Measurements from ENCODE around the gene RPL6.
"Not testable (repeated sequence)": the region's sequence is repeated elsewhere in the genome, so short reads cannot be mapped to it uniquely, and the experiment has no call there.

RPL6 gene

DNA sequence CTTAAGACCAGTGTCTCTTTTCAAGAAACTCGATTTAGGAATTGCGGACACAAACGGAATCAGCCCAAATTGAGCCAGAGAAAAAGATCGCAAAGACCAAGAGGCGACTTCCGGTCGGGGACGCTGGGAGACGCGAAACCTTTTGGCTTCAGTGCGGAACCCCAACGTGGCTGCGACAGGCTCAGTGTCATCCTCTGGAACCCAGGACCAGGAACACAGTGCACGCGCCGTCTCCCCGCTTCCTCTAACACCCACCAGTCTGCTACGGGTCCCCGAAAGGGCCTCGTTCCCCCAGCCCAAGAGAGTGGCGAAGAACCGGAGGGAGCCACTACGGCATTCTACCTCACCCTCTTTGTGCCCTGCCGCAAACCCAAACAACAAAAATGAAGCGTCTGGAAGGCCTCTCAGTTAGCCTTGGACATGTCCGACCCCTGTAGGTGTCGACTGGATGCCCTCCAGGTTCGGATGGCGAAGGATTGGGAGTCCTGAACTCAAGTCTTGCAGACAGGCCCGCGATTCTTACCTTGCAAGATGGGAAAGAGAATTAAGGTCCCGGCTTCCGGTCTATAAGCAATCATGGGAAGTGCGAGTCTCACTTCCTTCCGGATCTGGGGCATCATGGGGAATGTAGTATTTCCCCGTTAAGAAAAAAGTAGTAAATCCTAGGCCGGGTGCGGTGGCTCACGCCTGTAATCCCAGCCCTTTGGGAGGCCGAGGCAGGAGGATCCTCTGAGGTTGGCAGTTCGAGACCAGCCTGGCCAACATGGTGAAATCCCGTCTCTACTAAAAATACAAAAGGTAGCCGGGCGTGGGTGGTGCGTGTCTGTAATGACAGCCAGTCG, at the start of gene RPL6:
Gene RPL6, minus strand, starts transcription at position 542 of the 842 bp plus-strand sequence. CDS start 949 bp downstream, outside the sequence.
- peak; percentile 91 to 98 (median 92) for DNase-seq

DNA sequence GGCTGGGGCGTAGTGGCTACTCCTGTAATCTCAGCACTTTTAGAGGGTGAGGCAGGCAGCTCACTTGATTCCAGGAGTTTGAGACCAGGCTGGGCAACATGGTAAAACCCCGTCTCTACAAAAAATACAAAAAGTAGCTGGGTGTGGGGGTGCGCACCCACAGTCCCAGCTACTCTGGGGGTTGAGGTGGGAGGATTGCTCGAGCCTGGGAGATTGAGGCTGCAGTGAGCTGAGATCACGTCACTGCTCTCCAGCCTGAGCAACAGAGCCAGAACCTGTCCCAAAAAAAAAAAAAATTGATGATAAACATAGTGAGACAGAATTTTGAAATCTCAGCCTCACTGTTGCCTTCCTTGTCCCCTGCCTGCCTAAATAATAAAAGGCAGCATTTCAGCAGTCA, 49.3 kb upstream of the RPL6 start:
- no peak for DNase-seq

DNA sequence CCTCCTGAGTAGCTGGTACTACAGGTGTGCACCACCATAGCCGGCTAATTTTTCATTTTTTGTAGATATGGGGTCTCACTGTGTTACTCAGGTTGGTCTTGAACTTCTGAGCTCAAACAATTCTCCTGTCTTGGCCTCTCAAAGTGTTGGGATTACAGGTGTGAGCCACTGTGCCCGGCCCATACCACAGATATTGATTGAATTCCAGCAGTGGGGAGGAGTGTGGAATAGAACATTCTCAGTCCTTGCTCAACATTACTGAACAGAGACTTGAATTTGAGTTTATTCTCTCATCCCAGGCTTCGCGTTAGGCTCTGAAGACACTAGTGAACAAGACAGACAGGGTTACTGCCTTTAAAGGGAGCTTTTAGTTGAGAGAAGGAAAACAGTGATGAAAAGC, 48.9 kb upstream of the RPL6 start:
- DNase-seq = no peak

DNA sequence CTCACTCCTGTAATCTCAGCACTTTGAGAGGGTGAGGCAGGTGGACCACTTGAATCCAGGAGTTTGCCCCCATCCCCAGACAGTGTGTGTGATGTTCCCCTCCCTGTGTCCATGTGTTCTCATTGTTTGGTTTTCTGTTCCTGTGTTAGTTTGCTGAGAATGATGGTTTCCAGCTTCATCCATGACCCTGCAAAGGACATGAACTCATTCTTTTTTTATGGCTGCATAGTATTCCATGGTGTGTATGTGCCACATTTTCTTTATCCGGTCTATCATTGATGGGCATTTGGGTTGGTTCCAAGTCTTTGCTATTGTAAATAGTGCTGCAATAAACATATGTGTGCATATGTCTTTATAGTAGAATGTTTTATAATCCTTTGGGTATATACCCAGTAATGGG, 47.7 kb upstream of the RPL6 start:
- DNase-seq = not testable (repeated sequence)

DNA sequence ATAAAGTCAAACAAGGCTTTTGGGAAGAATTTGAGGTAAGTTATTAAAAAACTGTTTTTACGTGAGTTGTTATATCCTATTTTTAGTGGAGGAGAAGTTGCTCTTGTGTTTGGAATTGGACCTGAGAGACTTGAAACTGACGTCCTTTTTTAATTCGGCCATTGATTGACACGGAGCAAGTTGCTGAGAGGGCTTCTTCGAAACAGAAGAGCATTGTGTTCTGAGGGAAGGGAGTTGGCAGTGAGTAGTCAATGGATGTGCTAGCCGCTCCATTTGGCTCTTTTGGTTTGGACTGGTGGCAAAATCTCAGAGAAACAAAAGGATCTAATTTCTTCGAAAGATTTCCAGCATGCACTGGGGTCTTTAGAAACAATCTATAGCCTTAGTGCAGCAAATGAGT, 46.6 kb upstream of the RPL6 start:
- DNase-seq = no peak

DNA sequence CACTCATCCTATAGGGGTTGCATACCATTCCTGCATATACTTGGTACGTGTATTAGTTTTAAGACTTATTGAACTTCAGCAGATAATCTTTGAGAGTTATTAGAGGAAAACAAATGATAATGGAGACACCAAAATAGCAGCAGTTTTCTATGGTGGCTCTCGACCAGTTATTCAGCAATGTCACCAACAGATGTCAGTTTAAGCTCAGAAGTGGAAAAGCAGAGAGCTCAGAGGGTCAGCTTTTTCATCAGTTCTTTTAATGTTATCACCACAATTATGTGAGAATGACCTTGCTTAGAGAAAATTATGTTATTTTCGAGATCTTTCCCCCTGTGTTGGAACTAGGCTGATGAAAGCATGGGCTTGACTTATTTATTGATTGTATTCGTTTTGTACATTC, 41.3 kb upstream of the RPL6 start:
- peak in 1 of 3 experiments; percentile 21 for DNase-seq

DNA sequence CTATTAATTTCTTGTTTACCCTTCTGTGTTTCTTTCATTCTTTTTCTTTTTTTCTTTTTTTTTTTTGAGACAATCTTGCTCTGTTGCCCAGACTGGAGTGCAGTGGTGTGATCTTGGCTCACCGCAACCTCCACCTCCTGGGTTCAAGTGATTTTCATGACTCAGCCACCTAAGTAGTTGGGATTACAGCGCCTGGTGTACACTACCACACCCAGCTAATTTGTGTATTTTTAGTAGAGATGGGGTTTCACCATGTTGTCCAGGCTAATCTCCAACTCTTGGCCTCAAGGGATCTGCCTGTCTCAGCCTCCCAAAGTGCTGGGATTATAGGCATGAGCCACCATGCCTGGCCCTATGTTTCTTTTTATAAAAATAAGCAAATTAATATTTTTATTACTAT, 38.8 kb upstream of the RPL6 start:
- DNase-seq = not testable (repeated sequence)

DNA sequence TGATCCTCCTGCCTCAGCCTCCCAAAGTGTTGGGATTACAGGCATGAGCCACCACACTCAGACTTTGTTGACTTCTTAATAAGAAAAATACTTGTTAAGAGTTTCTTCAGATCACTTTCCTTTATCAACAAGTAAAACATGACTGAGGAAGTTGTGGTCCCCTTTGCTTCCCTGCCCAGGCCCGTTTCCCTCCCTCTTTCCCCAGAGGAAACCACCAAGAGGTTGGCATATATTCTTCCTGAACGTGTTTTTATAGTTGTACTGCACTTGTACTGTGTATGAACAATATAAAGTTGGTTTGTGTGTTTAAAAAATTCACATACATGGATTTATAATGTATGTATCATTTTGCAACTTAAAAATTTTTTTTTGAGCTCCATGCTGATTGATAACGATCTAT, 37.7 kb upstream of the RPL6 start:
- no peak for DNase-seq

DNA sequence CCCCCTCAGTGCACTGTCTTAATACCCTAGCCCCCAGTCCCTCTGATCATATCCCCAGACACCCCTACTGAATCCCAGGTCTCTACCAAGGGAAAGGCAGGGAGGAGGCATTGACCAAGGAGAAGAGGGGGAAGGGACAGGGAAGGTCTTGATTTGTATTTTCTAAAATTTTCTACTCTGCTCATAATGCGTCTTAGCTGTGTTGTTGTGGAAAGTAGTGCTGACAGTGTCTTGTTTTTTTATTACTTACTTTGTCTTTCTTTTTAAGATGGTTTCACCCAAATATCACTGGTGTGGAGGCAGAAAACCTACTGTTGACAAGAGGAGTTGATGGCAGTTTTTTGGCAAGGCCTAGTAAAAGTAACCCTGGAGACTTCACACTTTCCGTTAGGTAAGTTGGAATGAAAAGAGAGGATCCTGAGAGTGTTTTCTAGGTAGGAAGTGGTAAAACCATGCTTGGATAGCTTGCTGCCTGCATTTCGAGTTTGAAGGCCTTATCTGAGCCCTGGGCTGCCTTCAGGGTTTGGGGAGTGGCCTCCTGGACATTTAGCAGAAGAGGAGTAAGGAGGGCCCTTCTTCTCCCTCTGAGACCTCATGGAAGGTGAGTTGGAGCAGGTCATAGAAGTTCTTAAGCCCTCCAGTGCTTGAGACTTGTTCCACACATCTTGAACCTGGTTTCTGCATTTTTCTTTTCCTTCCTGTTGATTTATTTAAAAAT, 36.8 kb upstream of the RPL6 start:
- DNase-seq = no peak

DNA sequence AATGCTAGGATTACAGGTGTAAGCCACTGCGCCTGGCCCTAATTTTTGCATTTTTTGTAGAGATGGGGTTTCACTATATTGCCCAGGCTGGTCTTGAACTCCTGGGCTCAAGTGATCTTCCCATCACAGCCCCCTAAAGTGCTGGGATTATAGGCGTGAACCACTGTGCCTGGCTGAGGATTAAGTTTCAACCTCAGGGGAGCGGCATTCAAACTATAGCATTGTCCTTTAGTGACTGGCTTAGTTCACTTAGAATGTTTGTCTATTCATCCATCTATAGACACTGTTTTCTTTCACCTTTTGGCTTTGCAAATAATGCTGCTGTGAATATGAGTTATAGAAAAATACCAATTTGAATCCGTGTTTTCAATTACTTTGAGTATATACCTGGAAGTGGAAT, 34.5 kb upstream of the RPL6 start:
- no peak for DNase-seq

DNA sequence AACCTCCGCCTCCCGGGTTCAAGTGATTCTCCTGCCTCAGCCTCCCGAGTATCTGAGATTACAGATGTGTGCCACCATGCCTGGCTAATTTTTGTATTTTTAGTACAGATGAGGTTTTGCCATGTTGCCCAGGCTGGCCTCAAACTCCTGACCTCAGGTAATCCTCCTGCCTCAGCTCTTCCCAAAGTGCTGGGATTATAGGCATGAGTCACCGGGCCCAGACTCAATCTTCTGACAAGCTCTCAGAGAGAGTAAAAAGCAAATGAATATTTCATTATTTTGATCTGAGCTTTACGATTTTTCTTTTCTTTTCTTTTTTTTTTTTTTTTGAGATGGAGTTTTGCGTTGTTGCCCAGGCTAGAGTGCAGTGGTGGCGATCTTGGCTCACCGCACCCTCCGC, 31.2 kb upstream of the RPL6 start:
- not testable (repeated sequence) for DNase-seq

DNA sequence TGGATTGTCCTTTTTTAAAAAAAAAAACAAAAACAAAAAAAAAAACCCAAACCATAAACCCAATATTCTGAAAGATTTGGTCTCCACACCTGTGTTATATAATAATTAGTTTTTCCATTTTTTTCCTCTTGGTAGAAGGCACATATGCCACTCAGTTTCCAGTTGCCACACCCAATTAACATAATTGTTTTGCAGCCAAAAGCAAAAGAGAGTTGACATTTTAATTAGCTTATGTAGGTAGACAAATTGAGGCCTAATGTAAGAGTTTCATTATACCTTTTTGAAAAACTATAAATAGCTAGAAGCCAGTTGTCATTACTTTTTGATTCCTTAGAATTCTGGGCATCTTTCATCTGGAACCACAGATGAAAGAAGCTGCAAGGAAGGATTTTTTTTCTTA, 30.4 kb upstream of the RPL6 start:
- DNase-seq = peak in 1 of 3 experiments; percentile 23

DNA sequence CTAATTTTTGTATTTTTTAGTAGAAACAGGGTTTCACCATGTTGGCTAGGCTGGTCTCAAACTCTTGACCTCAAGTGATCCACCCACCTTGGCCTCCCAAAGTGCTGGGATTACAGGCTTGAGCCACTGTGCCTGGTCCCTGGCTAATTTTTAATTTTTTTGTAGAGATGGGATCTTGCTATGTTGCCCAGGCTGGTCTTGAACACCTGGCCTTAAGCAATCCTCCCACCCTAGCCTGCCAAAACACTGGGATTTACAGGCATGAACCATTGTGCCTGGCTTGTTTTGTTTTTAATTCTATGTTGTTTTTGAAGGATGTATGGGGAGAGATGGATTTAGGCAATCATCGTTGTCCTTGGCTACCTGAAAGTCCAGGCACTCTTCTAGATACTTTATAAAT, 29.2 kb upstream of the RPL6 start:
- DNase-seq = not testable (repeated sequence)

DNA sequence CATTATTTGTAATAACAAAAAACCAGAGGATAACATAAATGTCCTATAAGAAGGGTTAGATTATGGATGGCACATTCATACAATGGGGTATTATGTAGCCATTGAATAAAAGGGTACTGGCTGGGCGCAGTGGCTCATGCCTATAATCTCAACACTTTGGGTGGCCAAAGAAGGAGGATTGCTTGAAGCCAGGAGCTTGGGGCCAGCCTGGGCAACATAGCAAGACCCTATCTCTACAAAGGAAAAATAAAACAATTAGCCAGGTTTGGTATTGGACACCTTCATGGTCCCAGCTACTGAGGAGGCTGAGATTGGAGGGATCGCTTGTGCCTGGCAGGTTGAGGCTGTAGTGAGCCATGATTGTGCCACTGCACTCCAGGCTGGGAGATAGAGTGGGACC, 24.1 kb upstream of the RPL6 start:
- DNase-seq = no peak

DNA sequence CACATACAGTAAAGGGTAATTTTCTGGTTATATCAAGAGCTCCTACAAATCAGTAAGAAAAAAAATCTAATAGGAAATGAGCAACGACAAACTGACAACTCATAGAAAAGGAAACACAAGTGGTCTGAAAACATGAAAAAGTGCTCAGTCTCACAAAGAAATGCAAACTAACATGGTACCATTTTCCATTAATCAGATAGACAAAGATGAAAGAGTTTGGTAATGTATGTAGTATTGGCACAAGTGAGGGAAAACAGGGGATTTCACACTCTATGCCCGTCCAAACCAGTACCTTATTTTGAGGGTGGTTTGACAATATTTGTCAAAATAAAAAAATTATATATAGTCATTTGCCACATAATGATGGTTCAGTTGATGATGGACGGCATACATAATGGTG, 22.6 kb upstream of the RPL6 start:
- DNase-seq = no peak

DNA sequence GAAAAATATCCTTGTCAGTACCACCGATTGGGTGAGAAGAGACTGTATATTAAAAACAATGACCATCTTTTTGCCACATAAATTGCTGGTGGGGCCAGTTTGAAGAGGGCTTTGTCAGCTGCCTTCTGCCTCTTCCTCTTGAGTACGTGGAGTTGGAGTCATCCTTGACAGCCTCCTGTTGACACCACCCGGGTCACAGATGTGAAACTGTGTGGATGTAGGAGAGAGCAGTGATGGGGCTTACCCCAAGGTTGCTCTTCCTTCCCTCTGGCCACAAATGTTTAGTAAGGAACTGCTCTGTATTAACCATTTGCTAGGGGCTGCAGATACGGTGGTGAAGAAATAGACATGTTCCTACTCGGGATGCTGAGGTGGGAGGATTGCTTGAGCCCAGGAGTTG, 21.5 kb upstream of the RPL6 start:
- no peak for DNase-seq

DNA sequence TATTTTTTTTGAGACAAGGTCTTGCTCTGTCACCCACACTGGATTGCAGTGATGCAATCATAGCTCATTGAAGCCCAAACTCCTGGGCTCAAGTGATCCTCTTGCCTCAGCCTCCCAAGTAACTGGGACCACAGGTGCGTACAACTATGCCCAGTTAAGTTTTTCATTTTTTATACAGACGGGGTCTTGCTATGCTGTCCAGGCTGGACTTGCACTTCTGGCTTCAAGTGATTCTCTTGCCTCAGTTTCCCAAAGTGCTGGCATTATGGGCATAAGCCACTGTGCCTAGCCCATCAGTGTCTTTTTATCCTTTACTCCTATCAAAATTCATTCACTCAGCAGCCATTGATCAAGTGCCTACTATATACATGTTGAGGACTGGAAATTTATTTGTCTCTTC, 18.4 kb upstream of the RPL6 start:
- no peak for DNase-seq

DNA sequence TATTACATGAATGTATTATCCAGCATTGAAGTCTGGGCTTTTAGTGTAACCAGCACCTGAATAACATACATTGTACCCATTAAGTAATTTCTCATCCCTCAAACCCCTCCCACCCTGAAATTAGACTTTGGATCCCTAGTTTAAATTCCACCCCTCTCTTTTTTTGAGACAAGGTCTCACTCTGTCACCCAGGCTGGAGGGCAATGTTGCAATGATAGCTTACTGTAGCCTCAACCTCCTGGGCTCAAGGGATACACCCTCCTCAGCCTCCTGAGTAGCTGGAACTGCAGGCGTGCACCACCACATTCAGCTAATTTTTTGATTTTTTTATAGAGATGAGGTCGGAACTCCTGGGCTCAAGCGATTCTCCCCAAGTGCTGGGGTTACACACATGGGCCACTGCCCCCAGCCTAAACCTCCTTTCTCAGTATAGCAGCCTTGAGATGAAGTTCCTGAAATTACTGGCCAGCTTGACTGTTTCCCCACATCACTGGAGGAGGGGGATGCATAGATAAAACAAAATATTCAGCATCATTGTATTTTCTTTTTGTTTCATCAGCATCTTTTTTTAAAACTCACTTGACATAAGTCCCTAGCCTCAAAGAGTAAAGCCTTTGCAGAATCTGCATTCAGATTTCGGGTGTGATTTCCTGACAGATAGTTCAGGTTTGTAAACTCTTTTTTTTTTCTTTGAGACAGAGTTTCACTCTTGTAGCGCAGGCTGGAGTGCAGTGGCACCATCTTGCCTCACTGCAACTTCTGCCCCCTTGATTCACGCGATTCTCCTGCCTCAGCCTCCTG, 16.4 kb upstream of the RPL6 start:
- no peak for DNase-seq

DNA sequence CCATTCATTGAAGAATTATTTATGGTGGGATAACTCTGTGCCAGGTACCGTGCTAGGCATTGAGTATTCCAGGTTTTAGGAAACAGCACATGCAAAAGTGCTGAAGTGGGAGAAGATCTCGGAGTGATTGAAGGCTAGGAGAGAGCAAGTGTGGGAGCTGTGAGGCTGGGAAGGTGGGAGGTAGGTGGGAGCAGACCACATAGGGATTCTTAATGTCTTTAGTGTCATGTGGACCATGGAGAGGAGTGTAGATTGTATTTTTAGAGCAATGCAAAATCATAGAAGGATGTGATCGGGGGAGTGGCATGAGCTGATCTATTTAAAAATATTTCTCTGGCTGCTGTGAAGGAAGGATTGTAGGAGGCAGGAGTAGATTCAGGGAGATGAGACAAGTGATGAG, 14.7 kb upstream of the RPL6 start:
- DNase-seq = no peak

DNA sequence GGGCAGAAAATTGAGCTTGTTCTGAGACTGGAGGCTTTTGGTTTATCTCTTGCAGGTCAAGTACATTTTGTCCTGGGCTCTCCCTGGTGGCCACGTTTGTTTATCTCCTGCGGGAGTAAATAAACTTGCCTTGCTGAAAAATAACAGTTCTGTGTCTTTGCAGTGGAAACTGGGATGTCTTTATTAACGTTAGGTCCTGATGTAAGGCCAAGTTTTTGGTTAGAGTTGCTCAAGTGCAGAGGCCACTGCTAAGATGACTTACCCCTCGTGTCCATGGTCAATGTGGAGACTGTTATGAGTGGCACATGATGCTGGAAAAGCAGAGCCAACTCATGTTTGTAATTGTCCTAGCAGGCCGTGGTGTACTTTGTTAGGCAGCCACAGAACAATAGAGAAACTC, 13.1 kb upstream of the RPL6 start:
- DNase-seq = no peak

DNA sequence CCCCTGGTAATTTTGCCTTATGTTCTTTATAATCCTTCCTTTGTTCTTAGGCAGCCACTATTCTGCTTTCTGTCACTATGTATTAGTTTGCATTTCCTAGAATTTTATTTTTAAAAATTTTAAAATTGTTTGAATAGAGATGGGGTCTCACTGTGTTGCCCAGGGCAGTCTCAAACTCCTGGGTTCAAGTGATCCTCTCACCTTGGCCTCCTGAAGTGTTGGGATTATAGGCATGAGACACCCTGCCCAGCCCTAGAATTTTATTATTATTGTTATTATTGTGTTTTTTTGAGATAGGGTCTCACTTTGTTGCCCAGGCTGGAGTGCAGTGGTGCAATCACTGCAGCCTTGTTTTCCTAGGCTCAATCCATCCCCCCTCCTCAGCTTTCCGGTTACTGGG, 12.0 kb upstream of the RPL6 start:
- DNase-seq = no peak

DNA sequence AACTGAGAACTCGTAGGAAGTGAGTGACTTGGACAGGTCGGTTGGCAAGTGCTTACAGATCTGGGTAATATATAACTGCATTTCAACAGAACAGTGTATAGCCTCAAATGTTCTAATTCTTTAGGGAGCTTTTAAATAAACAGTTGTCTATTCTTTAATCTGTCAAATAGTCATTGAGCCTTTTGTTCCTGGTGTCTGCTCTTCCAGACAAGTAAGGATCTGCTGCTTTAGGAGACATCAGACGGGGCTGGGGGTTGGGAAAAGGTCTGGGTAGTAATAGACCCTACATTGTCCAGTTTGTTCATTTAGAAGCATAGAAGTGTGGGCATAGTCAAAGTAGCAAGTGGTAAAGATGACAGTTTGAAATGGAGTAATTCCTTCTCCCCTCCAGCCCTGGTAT, 11.3 kb upstream of the RPL6 start:
- DNase-seq = no peak

DNA sequence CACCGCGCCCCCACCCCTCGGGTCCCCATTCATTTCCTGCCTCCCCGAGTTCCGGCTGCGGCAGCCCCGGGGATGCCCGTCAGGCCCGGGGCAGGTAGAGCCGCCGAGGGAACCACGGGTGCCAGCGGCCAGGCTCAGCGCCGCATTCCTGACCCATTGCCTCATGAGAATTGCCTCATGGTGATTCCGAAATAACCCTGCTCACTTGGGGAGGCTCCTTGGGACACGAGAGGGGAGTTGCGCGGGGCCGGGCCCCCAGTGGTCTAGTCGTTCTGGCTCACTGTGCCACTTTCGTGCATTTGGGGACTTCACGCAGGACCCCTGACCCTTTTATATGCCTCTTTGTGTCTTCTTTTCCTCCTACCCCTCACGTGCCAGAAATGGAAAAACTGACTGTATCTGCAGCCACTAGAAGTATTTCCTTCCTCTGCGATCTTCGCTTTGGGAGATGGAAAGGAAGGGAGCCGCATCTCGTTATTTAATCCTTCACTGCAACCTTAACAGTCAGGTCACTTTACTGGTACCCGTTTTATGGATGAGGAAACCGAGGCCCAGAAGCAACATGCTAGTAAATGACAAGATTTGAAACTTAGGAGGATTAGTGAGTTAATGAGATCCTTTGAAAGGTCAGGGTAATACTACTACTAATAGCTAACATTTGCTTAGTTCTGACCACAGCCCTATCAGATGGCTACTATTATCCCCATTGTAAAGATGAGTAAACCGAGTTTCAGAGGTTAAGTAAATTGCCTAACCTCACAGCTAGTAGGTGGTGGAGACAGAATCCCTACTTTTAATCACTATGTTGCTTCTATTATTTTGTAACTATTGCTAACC, 10.1 kb upstream of the RPL6 start:
- DNase-seq = peak in 1 of 3 experiments; percentile 52
